HG03196 (cell line): ENCODE results near the gene MOCS2.

Experiments used
- ATAC-seq: cut with Tn5 transposase; IDR thresholded peaks from one replicate; pipeline ENCODE4 v1.9.1; 2021; ENCODE audit not compliant: unreplicated experiment

The MOCS2 gene

DNA sequence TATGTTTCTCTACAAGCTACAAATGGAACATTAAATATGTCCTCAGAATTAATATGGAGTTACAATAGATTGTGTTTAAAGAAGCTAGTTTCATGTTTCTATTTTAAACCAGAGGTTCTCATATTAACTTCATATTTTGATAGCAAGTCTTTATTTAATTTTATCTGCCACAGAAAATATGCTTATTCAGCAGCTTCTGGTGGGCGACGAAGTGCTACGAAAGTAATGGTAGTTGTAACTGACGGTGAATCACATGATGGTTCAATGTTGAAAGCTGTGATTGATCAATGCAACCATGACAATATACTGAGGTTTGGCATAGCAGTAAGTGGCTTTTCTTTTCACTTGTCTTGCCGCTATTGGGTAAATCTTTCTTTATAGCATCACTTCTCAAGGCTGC, 54.2 kb downstream of the MOCS2 start:
- no peak for ATAC-seq

- ATAC-seq, result no peak
These were observed 56.2 kb downstream of the MOCS2 start for GRCh38 chr5:53053364-53053763.

GRCh38 chr5:53052499-53052898, 57.1 kb downstream of the MOCS2 start:
- ATAC-seq, result no peak

- ATAC-seq, result no peak
These were observed 61.3 kb downstream of the MOCS2 start for GRCh38 chr5:53048248-53048647.
